ENCODE measurements around the gene NCKAP5L.

DNA sequence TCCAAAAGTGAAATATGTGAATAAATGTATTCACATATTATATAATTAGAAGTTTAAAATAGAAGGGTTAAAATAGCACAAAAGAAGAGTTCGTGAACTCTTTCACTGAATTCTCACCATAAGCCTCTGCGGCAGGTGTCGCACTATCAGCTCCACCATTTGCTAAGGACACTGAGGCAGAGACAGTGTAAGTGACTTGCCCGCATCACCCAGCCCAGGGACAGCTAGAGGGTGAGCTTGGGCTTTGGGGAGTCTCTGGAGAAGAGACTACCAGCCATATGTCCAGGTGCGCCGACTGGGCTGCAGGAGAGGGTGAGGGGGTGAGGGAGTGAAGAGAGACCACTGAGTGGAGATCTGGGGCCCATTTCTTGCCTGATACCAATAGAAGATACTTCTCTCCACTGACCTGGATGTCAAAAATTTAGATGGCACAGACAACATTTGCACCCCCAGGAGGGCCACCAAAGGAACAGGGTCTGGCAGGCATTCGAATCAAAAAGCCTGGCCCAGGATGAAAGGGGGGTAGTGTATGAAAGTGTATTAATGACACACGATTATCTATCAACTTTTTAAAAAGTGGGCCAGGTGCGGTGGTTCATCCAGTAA is 47.0 kb upstream of the NCKAP5L start:
- TF ChIP-seq, protein P1, sequence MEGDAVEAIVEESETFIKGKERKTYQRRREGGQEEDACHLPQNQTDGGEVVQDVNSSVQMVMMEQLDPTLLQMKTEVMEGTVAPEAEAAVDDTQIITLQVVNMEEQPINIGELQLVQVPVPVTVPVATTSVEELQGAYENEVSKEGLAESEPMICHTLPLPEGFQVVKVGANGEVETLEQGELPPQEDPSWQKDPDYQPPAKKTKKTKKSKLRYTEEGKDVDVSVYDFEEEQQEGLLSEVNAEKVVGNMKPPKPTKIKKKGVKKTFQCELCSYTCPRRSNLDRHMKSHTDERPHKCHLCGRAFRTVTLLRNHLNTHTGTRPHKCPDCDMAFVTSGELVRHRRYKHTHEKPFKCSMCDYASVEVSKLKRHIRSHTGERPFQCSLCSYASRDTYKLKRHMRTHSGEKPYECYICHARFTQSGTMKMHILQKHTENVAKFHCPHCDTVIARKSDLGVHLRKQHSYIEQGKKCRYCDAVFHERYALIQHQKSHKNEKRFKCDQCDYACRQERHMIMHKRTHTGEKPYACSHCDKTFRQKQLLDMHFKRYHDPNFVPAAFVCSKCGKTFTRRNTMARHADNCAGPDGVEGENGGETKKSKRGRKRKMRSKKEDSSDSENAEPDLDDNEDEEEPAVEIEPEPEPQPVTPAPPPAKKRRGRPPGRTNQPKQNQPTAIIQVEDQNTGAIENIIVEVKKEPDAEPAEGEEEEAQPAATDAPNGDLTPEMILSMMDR (IDR thresholded peaks at IDR 0.05) = no peak
- TF ChIP-seq POLR2AphosphoS5 (IDR thresholded peaks at IDR 0.05) = no peak

Data from prostate gland (tissue), 2 donors.